Kasumi-1 (cell line): ENCODE data around the gene IGFBP7.
A peak's percentile ranks its signal among the peaks of the same experiment; 100 is the strongest.

Experiments
- DNase-seq, 2 experiments: peaks; one replicate each; lab custom pipeline; 2025; lab: John Stamatoyannopoulos, UW

The IGFBP7 gene

DNA sequence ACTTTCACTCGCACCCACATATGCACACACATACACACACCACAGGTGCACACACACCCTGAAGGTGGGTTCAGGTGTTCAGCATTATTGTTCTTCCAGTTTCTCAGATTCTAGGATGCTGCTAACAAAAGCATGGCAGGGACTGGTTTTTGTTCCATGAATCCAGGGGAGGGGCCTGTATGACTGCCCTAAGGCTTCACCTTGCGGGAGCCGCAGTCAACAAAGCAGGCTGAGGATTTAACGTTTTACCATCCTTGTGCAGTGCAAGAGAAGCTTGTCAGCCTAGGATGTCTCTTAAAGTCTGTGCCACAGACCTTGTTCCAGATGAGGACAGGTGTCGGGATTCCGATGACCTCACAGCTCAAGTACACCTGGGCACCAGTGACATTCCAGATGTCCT is 69.7 kb downstream of the IGFBP7 start:
- DNase-seq: no peak

GRCh38 chr4:57039345-57039744 is 70.8 kb downstream of the IGFBP7 start:
- DNase-seq: no peak

DNA sequence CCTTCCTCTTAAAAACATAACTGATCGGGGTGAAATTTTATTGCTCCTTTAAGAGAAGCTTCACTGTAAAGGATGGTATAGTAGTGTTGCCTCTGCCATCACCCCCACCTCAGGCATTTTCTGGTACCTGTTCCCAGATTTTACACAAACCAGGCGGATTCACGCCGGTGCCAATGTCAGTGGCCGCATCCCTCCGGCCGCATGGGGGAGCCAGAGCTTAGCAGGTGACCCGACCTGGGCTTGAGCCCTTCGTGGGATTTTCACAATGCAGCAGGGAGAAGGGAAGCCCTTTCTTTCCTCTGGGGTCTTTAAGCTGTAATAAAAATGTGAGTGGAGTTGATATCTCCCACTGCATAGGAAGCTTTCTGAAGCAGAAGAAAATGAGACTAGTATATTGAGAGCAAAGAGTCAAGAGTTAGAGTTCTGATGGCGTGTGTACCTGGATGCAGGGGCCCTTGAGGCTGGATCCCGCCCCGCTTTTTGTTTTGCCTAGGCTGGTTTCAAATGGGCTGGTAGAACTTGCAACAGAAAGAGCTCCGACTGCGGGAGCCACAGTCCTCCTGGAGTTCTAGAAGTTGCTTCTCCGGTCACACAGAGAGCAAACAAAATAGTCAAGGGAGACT is 72.1 kb downstream of the IGFBP7 start:
- DNase-seq: peak; percentile 60 to 69

DNA sequence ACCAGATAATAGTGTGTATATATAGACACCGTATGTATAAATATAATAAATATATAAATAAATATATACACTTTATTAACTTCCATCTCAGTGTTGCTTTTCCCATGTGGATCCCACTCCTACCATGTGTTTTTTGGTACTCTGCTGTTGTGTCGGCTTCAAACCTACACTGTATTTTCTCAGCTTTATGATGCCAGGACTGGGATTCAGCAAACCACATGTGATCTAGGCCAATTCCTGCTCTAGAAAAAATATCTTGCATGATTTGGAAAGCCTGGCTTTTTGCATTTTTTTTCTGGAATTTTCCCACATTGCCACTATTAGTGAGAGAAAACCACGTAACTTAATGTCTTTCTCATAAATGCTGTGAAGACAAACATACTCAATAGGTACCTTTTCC is 75.7 kb downstream of the IGFBP7 start:
- DNase-seq: no peak

DNA sequence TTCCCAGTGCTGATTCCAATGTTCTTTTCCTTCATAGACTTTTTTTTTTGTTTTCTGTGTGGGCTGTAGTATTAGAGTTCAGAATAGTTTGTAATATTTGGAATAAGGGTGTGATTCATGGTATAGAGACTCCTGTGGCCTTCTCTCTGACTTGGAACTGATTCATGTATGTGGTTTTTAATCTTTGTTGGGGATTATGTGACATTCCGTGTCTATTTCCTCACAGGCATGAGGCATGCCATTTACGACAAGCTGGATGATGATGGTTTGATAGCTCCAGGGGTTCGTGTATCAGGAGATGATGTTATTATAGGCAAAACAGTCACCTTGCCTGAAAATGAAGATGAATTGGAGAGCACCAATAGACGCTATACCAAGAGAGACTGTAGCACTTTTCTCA is 87.1 kb downstream of the IGFBP7 start:
- DNase-seq: no peak

DNA sequence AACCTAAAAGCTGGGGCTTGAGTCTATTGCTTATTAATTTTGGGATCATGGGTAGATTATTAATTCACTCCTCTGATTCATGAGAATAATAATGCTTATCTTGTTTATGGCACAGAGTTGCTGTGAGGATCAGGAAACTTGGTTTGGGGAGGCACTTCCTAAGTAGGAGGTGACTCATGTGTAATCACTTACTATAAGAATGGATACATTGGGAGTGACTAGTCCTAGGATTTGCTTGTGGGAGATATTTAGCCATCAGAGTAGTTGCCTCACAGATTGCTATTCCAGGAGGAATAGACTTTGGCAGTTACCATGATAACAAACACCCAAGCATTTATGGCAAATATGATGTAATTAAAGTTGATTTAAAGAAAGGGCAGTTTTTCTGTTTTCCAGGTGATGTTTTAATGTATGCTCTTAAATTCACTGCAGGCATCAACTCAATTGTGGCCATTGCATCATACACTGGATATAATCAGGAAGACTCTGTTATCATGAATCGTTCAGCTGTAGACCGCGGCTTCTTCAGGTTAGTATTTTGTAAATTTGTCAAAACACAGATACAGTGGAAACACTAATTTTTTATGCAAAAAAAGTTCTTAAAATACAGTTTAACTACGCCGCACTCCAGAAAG is 89.6 kb downstream of the IGFBP7 start:
- DNase-seq: peak in 1 of 2 experiments; percentile 33

- peak in 1 of 2 experiments; percentile 34 for DNase-seq
Observed at GRCh38 chr4:57018980-57019379, 91.2 kb downstream of the IGFBP7 start.

GRCh38 chr4:57013543-57014120 is 96.6 kb downstream of the IGFBP7 start:
- DNase-seq: no peak

GRCh38 chr4:56999751-57000150 is 110.4 kb downstream of the IGFBP7 start:
- no peak for DNase-seq

DNA sequence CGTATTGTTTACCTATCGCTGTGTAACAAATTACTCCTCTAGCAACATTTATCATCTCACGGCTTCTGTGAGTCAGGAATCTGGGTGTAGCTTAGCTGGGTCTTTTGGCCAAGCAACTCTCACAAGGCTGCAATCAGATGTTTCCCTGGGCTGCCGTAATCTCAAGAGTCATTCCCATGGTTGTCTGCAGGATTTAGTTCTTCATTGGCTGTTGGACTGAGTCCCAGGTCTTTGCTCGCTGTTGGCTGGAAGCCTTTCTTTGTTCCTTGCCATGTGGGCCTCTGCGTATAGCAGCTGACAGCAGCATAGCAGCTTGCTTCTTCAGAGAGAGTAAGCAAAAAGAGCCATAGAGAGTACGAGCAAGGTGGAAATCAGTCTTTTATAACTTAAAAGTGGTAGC is 114.7 kb downstream of the IGFBP7 start:
- no peak for DNase-seq

DNA sequence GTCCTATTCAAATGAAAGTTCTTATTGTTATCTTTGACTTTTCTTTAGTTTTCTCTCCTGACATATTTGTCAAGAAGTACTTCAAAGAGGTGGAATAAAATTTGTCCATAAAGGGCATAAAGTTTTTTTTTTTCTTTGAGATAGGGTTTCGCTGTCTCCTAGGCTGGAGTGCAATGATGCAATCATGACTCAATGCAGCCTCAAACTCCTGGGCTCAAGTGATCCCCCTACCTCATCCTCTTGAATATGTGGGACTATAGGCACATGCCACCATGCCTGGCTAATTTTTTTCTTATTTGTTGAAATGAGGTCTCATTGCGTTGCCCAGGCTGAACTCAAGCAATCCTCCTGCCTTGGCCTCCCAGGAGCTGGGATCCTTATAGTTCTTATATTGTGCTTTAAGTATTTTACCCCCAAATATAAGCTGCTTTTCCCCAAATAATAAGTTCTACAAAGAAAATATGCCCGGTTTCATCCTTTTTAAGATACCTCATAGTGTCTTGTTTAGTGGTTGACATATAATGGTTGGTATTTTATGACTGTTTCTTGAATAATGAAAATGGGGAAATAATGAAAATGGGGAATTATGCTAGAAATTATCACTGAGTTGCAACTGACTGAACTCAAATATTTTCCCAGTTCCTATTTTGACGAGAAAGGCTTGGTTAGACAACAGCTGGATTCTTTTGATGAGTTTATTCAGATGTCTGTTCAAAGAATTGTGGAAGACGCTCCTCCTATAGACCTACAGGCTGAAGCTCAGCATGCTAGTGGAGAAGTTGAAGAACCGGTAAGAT is 119.9 kb downstream of the IGFBP7 start:
- no peak for DNase-seq

GRCh38 chr4:56986952-56987351 is 123.2 kb downstream of the IGFBP7 start:
- no peak for DNase-seq

DNA sequence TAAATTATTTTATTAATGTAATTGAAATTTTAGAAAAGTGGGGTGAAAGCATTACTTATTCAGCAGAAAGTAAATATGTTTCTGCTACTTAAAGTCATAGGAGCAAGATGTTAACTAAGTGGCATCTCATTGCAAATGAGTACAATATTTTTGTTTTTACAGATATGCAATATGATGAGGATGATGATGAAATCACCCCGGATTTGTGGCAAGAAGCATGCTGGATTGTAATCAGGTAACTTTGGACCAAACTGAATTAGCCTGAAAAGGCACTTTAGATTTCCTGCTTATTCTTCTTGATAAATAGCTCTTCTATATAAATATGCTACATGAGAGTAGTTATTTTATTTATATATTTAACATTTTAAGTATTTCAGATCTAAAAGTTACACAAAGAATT is 124.0 kb downstream of the IGFBP7 start:
- DNase-seq: no peak

GRCh38 chr4:56981795-56982201 is 128.4 kb downstream of the IGFBP7 start:
- no peak for DNase-seq
